Stimulated activated CD8-positive, alpha-beta memory T cell treated with anti-CD3 and anti-CD28 coated beads, Interleukin-2, amount 100 ng/mL, for 1 hour (primary cell): Measurements from ENCODE around the gene HSCB.
"Not testable (repeated sequence)": the region's sequence is repeated elsewhere in the genome, so short reads cannot be mapped to it uniquely, and the experiment has no call there.

ENCODE experiments used
- DNase-seq, 2 donors: peaks; one replicate each; pipeline ENCODE4 v3.0.0-alpha.2; 2020; ENCODE audit warnings: low read depth in 2 of 2

Gene HSCB

GRCh38 chr22:28741200-28741784 lies 547 bp upstream of the HSCB start:
- no peak for DNase-seq

- no peak for DNase-seq
These were observed 723 bp downstream of the HSCB start for GRCh38 chr22:28742562-28742962.

GRCh38 chr22:28743852-28744251 lies 2.0 kb downstream of the HSCB start:
- DNase-seq = no peak

GRCh38 chr22:28750471-28750881 lies 8.6 kb downstream of the HSCB start:
- DNase-seq = no peak

GRCh38 chr22:28754512-28754911 lies 12.7 kb downstream of the HSCB start:
- DNase-seq = not testable (repeated sequence)

GRCh38 chr22:28759861-28760560 lies 18.2 kb downstream of the HSCB start:
- no peak for DNase-seq

- DNase-seq = no peak
These were observed 19.6 kb downstream of the HSCB start for GRCh38 chr22:28761449-28761755.

- not testable (repeated sequence) for DNase-seq
These were observed 20.2 kb downstream of the HSCB start for GRCh38 chr22:28762000-28762399.

- DNase-seq = no peak
These were observed 24.8 kb downstream of the HSCB start for GRCh38 chr22:28766628-28767027.

- no peak for DNase-seq
These were observed 27.0 kb downstream of the HSCB start for GRCh38 chr22:28768701-28769393.

GRCh38 chr22:28769394-28770085 lies 27.7 kb downstream of the HSCB start:
- no peak for DNase-seq

GRCh38 chr22:28771195-28771791 lies 29.5 kb downstream of the HSCB start:
- DNase-seq = no peak

- DNase-seq = peak; percentile 83 to 86
These were observed 31.0 kb downstream of the HSCB start, which contains the start of gene CCDC117 for GRCh38 chr22:28772633-28773460. Gene CCDC117 (plus strand): TSS chr22:28772695. CDS start chr22:28772850, 155 bp downstream.

- no peak for DNase-seq
These were observed 31.6 kb downstream of the HSCB start for GRCh38 chr22:28773461-28773867.

GRCh38 chr22:28774378-28774777 lies 32.5 kb downstream of the HSCB start:
- DNase-seq = no peak

GRCh38 chr22:28779833-28780232 lies 38.0 kb downstream of the HSCB start:
- DNase-seq = no peak

- DNase-seq = no peak
These were observed 38.5 kb downstream of the HSCB start for GRCh38 chr22:28780296-28780695.

- no peak for DNase-seq
These were observed 42.2 kb downstream of the HSCB start for GRCh38 chr22:28783786-28784671.

- DNase-seq = no peak
These were observed 46.8 kb downstream of the HSCB start for GRCh38 chr22:28788601-28789000.

- DNase-seq = no peak
These were observed 49.3 kb downstream of the HSCB start for GRCh38 chr22:28791124-28791523.
